Mucosa of stomach (tissue), 1 donor: ENCODE measurements around the gene ARHGAP44.
"Not testable (repeated sequence)": the region's sequence is repeated elsewhere in the genome, so short reads cannot be mapped to it uniquely, and the experiment has no call there.

Source experiments
- H3K27me3 ChIP-seq: one replicate; pipeline ENCODE4 v1.7.0; 2013; ENCODE audit warnings: mild to moderate bottlenecking, low read length; ENCODE audit not compliant: control insufficient read depth, insufficient read depth
- H3K36me3 ChIP-seq: one replicate; pipeline ENCODE4 v1.7.0; 2013; ENCODE audit warnings: low read length; ENCODE audit not compliant: control insufficient read depth, insufficient read depth
- H3K4me1 ChIP-seq: one replicate; pipeline ENCODE4 v1.7.0; 2013; ENCODE audit warnings: mild to moderate bottlenecking, low read length; ENCODE audit not compliant: control insufficient read depth, insufficient read depth
- H3K4me3 ChIP-seq: one replicate; pipeline ENCODE4 v1.7.0; 2013; ENCODE audit warnings: low read length
- H3K9ac ChIP-seq: one replicate; pipeline ENCODE4 v1.7.0; 2013; ENCODE audit warnings: mild to moderate bottlenecking, low read length, moderate library complexity
- H3K9me3 ChIP-seq: one replicate; pipeline ENCODE4 v1.7.0; 2013; ENCODE audit warnings: mild to moderate bottlenecking, low read length, moderate library complexity; ENCODE audit not compliant: control insufficient read depth
- donor health status: Pancreatic carcinoma.

The ARHGAP44 gene

DNA sequence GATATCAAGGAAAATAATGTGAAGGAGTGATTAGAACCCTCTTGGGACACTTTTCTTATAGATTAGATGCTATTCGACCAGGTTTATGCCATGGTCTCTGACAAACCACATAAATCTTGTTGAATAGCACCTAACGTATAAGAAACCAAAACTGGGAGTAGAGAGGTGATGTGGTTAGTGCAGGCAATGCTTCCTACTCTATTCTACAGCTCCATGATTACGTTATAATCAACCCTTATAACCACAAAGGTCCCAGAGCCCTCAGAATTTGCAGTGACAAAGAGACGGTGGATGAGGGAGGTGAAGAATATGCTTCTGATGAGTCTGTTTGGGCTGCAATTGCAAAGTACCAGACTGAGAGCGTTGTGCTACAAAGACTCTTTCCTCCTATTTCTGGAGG, 78.4 kb downstream of the ARHGAP44 start:
- Histone ChIP-seq H3K9me3 (no peaks in the 10 kb centered on the region), H3K36me3 (no peaks in the 10 kb centered on the region), H3K27me3 (no peaks in the 10 kb centered on the region), H3K4me3 (no peak overlapping the region), H3K9ac (no peak overlapping the region), H3K4me1 (no peaks in the 10 kb centered on the region)

DNA sequence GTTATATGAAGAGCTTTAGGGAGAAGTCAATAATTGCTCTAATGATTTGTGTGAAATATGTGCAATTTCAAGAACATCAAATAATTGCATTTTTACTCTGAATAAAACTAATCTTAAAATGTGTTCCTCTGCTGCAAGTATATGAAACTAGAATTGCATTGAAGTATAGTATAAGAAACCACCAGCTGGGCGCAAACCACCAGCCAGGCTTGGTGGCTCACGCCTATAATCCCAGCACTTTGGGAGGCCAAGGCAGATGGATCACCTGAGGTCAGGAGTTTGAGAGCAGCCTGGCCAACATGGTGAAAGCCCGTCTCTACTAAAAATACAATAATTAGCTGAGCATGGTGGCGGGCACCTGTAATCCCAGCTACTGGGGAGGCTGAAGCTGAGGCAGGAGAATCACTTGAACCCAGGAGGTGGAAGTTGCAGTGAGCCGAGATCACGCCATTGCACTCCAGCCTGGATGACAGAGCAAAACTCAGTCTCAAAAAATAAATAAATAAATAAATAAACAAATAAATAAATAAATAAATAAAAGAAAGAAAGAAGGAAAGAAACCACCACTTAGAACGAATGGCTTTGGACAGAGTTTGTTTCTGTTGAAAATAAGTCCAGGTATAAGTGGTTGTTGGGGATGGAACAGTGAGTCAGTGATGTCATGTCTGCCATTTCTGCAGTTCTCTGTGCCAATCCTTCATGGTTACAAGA, 84.3 kb downstream of the ARHGAP44 start:
- H3K27me3 ChIP-seq, H3K9ac ChIP-seq, H3K4me3 ChIP-seq, H3K9me3 ChIP-seq, H3K36me3 ChIP-seq, H3K4me1 ChIP-seq: not testable (repeated sequence)

DNA sequence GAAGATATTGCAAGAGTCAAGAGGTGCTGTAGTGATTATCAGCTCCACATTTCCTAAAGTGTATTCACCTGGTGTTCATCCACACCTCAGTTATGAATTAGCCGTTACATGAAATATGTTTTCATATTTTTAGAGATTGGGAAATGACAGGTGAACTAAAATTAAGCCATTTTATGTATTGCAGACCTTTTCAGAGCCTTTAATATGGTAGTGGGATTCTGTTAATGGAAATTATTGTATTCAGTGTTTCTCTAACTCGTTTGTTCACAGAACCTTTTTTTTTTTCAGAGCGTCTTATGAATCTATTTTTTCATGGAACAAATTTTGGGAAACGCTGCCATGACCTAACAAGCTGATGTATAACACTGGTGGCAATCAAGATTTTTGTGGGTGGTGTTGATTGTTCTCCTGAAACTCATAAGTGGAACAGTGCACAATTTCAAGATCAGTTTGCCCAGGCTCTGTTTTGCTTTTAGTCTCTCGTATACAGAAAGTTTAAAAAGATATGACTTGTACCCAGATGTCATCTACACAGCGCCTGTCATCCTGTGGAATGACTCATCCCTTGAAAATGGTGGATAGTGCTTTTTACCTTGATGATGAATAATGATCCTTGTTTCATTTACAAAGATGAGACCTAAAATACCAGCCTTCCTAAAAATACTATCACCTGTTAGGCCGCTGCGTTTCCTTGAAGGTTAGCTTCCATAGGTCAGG, 88.8 kb downstream of the ARHGAP44 start:
- no peaks in the 10 kb centered on the region for H3K9me3 ChIP-seq
- no peak overlapping the region for H3K9ac ChIP-seq
- no peaks in the 10 kb centered on the region for H3K36me3 ChIP-seq
- no peak overlapping the region for H3K4me3 ChIP-seq
- H3K27me3 ChIP-seq: no peaks in the 10 kb centered on the region
- H3K4me1 ChIP-seq: no peaks in the 10 kb centered on the region

DNA sequence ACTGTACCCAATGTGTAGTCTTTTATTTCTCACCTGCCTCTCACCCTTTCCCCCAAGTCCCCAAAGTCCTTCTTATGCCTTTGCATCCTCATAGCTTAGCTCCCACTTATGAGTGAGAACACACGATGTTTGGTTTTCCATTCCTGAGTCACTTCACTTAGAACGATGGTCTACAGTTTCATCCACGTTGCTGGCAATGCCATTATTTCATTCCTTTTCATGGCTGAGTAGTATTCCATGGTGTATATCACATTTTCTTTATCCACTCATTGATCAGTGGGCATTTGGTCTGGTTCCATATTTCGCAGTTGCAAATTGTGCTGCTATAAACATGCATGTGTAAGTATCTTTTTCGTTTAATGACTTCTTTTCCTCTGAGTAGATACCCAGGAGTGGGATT, 89.8 kb downstream of the ARHGAP44 start:
- not testable (repeated sequence) for H3K9ac ChIP-seq, H3K9me3 ChIP-seq, H3K4me1 ChIP-seq, H3K27me3 ChIP-seq, H3K4me3 ChIP-seq, H3K36me3 ChIP-seq

DNA sequence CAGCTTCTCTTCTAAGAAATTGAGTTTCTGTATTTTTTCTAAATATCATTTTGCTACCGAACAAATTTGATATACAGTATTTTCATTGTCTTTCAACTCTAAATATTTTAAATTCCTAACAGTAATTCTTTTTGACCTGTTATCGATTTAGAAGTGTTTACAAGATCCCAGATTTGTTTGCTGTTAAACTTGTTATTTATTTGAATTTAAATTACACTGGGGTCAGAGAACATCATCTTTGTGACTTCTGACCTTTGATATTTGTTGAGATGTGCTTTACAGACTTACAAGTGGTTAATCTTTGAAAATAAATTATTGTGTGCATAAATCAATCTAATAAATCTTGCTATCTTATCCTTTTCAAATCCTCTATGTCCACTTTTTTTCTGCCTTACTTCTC, 94.2 kb downstream of the ARHGAP44 start:
- Histone ChIP-seq H3K4me1 (no peaks in the 10 kb centered on the region), H3K4me3 (no peak overlapping the region), H3K36me3 (no peaks in the 10 kb centered on the region)

DNA sequence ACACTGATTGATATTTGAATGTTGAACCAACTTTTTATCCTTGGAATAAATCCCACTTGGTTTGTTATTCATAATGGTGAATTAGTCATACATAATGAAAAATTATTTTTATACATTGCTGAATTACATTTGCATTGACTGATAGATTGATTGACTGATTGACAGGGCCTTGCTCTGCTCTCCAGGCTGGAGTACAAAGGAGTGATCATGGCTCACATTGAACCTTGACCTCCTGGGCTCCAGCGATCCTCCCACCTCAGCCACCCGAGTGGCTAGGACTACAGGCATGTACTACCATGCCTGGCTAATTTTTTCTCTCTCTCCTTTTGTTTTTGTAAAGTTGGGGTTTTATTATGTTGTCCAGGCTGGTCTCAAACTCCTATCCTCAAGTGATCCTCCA, 97.8 kb downstream of the ARHGAP44 start:
- no peaks in the 10 kb centered on the region for H3K4me1 ChIP-seq
- no peaks in the 10 kb centered on the region for H3K9me3 ChIP-seq
- H3K9ac ChIP-seq: no peak overlapping the region
- H3K36me3 ChIP-seq: no peaks in the 10 kb centered on the region
- H3K4me3 ChIP-seq: no peak overlapping the region
- H3K27me3 ChIP-seq: no peaks in the 10 kb centered on the region

More for the DNA sequence above, 94.2 kb downstream of the ARHGAP44 start:
- no peaks in the 10 kb centered on the region for H3K27me3 ChIP-seq
- H3K9me3 ChIP-seq: no peaks in the 10 kb centered on the region
- H3K9ac ChIP-seq: no peak overlapping the region

DNA sequence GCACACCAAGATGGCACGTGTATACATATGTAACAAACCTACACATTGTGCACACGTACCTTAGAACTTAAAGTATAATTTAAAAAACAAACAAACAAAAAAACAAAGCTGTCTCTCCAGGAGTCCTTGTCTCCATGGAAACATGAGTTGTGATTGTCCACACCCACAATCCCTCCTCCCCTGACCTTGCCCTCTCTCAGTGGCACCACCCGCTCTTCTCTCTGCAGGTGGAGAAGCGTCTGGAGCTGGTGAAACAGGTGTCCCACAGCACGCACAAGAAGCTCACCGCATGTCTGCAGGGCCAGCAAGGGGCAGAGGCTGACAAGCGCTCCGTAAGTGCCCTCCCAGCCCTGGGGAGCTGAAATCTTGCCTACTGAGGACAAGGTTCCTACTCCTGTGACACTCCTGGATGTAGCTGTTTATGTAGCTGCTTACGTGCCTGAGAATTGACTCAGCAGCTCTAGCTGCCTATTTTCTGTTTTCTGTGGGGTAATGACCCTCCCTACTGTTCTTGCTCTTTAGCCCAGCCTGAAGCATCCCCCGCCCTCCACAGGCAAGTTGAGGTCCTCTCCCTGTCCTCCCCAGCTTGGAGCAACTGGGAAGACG, 107.0 kb downstream of the ARHGAP44 start:
- no peaks in the 10 kb centered on the region for H3K9me3 ChIP-seq
- H3K4me3 ChIP-seq: no peak overlapping the region
- no peaks in the 10 kb centered on the region for H3K27me3 ChIP-seq
- peaks cover 6% of the 10 kb centered on the region for H3K4me1 ChIP-seq
- no peak overlapping the region for H3K9ac ChIP-seq
- H3K36me3 ChIP-seq: no peaks in the 10 kb centered on the region

DNA sequence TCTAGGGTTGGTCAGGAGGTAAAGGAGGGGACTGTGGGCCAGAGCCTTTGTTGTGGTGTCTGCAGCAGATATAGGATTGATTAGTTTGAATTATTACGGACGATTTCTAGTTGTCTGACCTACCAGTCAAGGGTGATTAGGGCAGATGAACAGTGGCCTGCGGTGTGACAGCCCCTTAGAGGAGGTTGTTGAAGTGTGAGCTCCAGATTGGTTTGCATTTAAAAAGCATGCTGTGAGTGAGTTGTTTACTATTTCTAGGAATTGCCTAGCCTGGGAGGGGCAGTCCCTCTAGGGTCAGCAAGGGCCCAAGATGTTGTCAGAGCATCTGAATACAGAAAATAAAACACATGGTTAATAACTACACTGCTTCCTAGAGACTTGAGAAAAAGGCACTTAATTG, 108.8 kb downstream of the ARHGAP44 start:
- H3K9ac ChIP-seq: no peak overlapping the region
- no peak overlapping the region for H3K4me3 ChIP-seq

DNA sequence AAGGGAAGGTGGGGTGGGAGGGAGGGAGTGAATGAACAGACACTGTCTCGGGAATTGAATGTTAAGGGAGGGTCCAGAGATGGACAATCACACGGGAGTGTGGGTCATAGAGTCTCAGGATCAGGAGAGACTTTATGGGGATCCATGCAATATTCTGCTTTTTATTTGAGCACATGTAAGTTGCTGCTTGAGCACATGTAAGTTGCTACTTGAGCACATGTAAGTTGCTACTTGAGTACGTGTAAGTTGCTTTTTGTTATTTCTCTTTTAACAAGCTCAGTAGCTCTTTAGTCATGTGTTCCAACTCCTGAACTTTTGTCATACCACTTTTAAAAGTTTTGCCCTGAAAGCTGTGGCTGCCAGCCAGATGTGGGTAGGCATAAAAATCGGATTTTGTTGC, 110.3 kb downstream of the ARHGAP44 start:
- Histone ChIP-seq H3K9me3 (no peaks in the 10 kb centered on the region), H3K4me3 (no peak overlapping the region), H3K9ac (no peak overlapping the region), H3K27me3 (no peaks in the 10 kb centered on the region), H3K4me1 (peaks cover 6% of the 10 kb centered on the region), H3K36me3 (no peaks in the 10 kb centered on the region)

More for the DNA sequence above, 108.8 kb downstream of the ARHGAP44 start:
- no peaks in the 10 kb centered on the region for H3K27me3 ChIP-seq
- no peaks in the 10 kb centered on the region for H3K36me3 ChIP-seq
- H3K9me3 ChIP-seq: no peaks in the 10 kb centered on the region
- peaks cover 6% of the 10 kb centered on the region for H3K4me1 ChIP-seq

DNA sequence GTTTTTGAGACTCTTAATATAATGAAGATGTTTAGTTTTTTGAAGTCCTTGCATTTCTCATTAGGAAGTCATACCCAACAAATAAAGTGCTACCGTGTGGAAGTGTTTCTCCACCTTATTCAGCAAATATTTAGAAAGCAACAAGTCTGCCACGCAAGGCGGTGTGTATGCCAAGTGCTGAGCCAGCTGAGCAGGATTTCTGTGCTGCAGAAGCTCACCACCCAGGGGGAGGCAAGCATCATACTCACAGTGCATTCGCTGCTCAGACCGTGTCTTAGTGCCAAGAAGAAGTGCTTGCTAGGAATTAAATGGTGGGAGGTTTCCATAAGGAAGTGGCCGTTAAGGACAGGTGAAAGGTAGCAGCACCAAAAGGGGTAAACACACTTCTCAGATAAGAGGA, 111.2 kb downstream of the ARHGAP44 start:
- Histone ChIP-seq H3K9ac (no peak overlapping the region), H3K4me1 (peaks cover 6% of the 10 kb centered on the region), H3K36me3 (no peaks in the 10 kb centered on the region), H3K4me3 (no peak overlapping the region), H3K9me3 (no peaks in the 10 kb centered on the region), H3K27me3 (no peaks in the 10 kb centered on the region)

DNA sequence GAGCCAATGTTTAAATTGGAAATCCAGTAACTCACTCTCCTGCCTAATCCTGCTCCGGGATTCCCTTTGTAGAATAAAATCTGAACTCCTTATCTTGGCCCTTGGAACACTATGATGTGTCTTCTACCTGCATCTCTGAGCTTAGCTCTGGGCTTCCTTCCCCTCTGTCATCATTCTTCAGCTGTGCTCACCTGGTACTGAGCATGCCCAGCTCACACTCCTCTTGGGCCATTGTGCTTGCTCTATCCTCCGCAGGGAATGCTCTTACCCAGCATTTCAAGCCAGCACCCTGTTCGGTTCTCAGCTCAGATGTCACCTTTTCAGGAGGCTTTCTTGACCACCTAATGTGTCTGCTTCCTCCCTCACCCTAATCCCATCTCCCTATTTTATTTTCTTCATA, 112.7 kb downstream of the ARHGAP44 start:
- H3K27me3 ChIP-seq: no peaks in the 10 kb centered on the region
- no peaks in the 10 kb centered on the region for H3K36me3 ChIP-seq
- no peak overlapping the region for H3K4me3 ChIP-seq
- no peaks in the 10 kb centered on the region for H3K9me3 ChIP-seq
- no peak overlapping the region for H3K9ac ChIP-seq
- H3K4me1 ChIP-seq: peaks cover 6% of the 10 kb centered on the region

DNA sequence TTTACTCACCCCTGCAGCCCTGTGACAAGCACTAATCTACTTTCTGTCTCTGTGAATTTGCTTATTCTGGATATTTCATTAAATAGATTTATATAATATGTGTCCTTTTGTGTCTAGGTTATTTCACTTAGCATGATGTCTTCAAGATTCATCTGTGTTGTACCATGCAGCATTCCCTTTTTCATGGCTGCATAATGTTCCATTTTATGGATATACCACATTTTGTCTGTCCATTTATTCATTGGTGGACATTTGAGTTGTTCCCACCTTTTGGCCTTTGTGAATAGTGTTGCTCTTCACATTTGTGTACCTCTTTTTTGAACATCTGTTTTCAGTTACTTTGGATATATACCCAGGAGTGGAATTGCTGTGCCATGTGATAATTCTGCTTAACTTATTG, 118.2 kb downstream of the ARHGAP44 start:
- Histone ChIP-seq H3K4me3 (no peak overlapping the region), H3K27me3 (no peaks in the 10 kb centered on the region), H3K9ac (no peak overlapping the region), H3K36me3 (no peaks in the 10 kb centered on the region), H3K4me1 (no peaks in the 10 kb centered on the region), H3K9me3 (no peaks in the 10 kb centered on the region)
